HFFc6 (cell line): Measurements from ENCODE around the gene MNAT1. TPM values are rescaled to one million over a fixed set of nuclear protein-coding genes. Genes with fewer than 3 reads are reported as not detected.

Experiments
- DNase-seq: peaks from one replicate; pipeline ENCODE4 v3.0.0-alpha.2; 2018
- H3K27ac Mint-ChIP-seq: 2 replicates; pipeline ENCODE4 v1.8.0; 2020; ENCODE audit warnings: mild to moderate bottlenecking, mixed read lengths
- H3K27me3 Mint-ChIP-seq: 2 replicates; pipeline ENCODE4 v1.8.0; 2021; ENCODE audit warnings: mild to moderate bottlenecking, moderate library complexity, mixed read lengths; ENCODE audit not compliant: insufficient read depth
- H3K36me3 Mint-ChIP-seq: 2 replicates; pipeline ENCODE4 v1.8.0; 2021; ENCODE audit warnings: low read depth, mixed read lengths
- H3K4me1 Mint-ChIP-seq: 2 replicates; pipeline ENCODE4 v1.8.0; 2020; ENCODE audit warnings: low read depth, mixed read lengths
- H3K4me3 Mint-ChIP-seq: 2 replicates; pipeline ENCODE4 v1.8.0; 2020; ENCODE audit warnings: mild to moderate bottlenecking, moderate library complexity, mixed read lengths
- H3K9me3 Mint-ChIP-seq: 2 replicates; pipeline ENCODE4 v1.8.0; 2020; ENCODE audit warnings: mild to moderate bottlenecking, mixed read lengths
- total RNA-seq, 6 experiments: library from RNA; stranded (reverse); fragmentation: NEBNext Ultra II Directional; extraction: Animal tissue kit (Norgen Biotek cat#: 25700); gene quantifications; 2 replicates in 1 of 6; 3 replicates in 5 of 6; pipeline ENCODE4 v1.2.3, GENCODE V29; 2021
- TF ChIP-seq, protein P1 (sequence below): fragments of 200-600 bp; sonication (generic); IDR thresholded peaks from 2 replicates; pipeline ENCODE4 v1.5.0; 2021; ENCODE audit warnings: antibody characterized with exemption, mild to moderate bottlenecking

The MNAT1 gene
- total RNA-seq, 6 experiments from 2014 or later = 55.8 to 69.4 (median 58.7) TPM

GRCh38 chr14:60705100-60705499 is 29.5 kb upstream of the MNAT1 start:
- Mint-ChIP-seq H3K27ac (no peak overlapping the region), H3K4me3 (no peak overlapping the region), H3K36me3 (peaks cover under 1% of the 10 kb centered on the region), H3K4me1 (no peaks in the 10 kb centered on the region), H3K27me3 (no peaks in the 10 kb centered on the region; the same call in 1 of the 2 replicates), H3K9me3 (peaks cover 12% of the 10 kb centered on the region; the same call in 1 of the 2 replicates)
- DNase-seq = no peak
- TF ChIP-seq, protein P1, sequence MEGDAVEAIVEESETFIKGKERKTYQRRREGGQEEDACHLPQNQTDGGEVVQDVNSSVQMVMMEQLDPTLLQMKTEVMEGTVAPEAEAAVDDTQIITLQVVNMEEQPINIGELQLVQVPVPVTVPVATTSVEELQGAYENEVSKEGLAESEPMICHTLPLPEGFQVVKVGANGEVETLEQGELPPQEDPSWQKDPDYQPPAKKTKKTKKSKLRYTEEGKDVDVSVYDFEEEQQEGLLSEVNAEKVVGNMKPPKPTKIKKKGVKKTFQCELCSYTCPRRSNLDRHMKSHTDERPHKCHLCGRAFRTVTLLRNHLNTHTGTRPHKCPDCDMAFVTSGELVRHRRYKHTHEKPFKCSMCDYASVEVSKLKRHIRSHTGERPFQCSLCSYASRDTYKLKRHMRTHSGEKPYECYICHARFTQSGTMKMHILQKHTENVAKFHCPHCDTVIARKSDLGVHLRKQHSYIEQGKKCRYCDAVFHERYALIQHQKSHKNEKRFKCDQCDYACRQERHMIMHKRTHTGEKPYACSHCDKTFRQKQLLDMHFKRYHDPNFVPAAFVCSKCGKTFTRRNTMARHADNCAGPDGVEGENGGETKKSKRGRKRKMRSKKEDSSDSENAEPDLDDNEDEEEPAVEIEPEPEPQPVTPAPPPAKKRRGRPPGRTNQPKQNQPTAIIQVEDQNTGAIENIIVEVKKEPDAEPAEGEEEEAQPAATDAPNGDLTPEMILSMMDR = no peak

- no peak overlapping the region for H3K27ac Mint-ChIP-seq
- peaks cover 3% of the 10 kb centered on the region for H3K36me3 Mint-ChIP-seq
These were observed 26.7 kb upstream of the MNAT1 start for GRCh38 chr14:60707858-60708257.

GRCh38 chr14:60710494-60710893 is 24.1 kb upstream of the MNAT1 start:
- TF ChIP-seq, protein P1 = no peak
- H3K36me3 Mint-ChIP-seq = peaks cover 18% of the 10 kb centered on the region
- peaks cover 7% of the 10 kb centered on the region for H3K4me1 Mint-ChIP-seq
- DNase-seq = no peak
- no peaks in the 10 kb centered on the region; the same call in 1 of the 2 replicates for H3K27me3 Mint-ChIP-seq
- no peak overlapping the region for H3K27ac Mint-ChIP-seq
- H3K9me3 Mint-ChIP-seq = no peaks in the 10 kb centered on the region
- no peak overlapping the region for H3K4me3 Mint-ChIP-seq

More at GRCh38 chr14:60707858-60708257, 26.7 kb upstream of the MNAT1 start:
- Mint-ChIP-seq H3K27me3 (no peaks in the 10 kb centered on the region; the same call in 1 of the 2 replicates), H3K4me1 (no peaks in the 10 kb centered on the region), H3K4me3 (no peak overlapping the region), H3K9me3 (no peaks in the 10 kb centered on the region)
- TF ChIP-seq, protein P1 = no peak
- DNase-seq = no peak

GRCh38 chr14:60713513-60713912 is 21.0 kb upstream of the MNAT1 start:
- H3K27ac Mint-ChIP-seq = no peak overlapping the region
- TF ChIP-seq, protein P1 = no peak
- peaks cover 12% of the 10 kb centered on the region for H3K4me1 Mint-ChIP-seq
- H3K9me3 Mint-ChIP-seq = no peaks in the 10 kb centered on the region
- no peaks in the 10 kb centered on the region for H3K27me3 Mint-ChIP-seq
- H3K36me3 Mint-ChIP-seq = peaks cover 23% of the 10 kb centered on the region
- DNase-seq = no peak
- H3K4me3 Mint-ChIP-seq = no peak overlapping the region

DNA sequence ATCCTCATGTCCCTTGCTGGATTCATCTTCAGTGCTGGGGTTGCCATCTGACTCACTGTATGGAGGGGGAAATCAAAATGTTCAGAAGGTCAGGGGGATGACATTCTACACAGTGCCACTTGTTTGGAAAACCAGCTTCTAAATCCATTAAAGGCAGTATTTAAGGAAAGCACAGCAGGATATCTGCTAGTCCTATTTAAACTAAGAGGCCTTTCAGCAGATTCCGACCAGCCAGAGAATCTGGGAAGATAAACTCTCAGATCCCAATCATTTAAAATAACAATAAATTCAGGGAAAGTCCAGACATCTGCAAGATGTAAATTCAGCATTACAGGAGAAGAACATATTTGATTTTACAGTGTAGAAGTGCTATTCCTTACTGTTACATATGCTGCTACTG is 14.2 kb upstream of the MNAT1 start:
- Mint-ChIP-seq H3K4me3 (peak overlapping the region; percentile 98), H3K27ac (peak overlapping the region; percentile 72), H3K36me3 (peaks cover 17% of the 10 kb centered on the region; the same call in 1 of the 2 replicates), H3K4me1 (peaks cover 31% of the 10 kb centered on the region), H3K9me3 (no peaks in the 10 kb centered on the region), H3K27me3 (no peaks in the 10 kb centered on the region; the same call in 1 of the 2 replicates)
- TF ChIP-seq, protein P1 = no peak
- no peak for DNase-seq
